Testis (tissue), 3 donors: ENCODE data around the gene GOSR1. TPM values are rescaled to one million over a fixed set of nuclear protein-coding genes. Genes with fewer than 3 reads are reported as not detected.

Experiments
- DNase-seq: peaks from one replicate; pipeline ENCODE4 v3.0.0-alpha.2; 2019
- H3K27ac ChIP-seq, 2 donors: fragments of 200-600 bp; sonication (generic); one replicate each; pipeline ENCODE4 v1.5.1; 2019
- H3K27me3 ChIP-seq: fragments of 200-600 bp; sonication (generic); one replicate; pipeline ENCODE4 v1.5.1; 2019
- H3K36me3 ChIP-seq: fragments of 200-600 bp; sonication (generic); one replicate; pipeline ENCODE4 v1.5.1; 2017; ENCODE audit warnings: low read depth; ENCODE audit errors: missing control alignments
- H3K4me1 ChIP-seq: fragments of 200-600 bp; sonication (generic); one replicate; pipeline ENCODE4 v1.5.1; 2019
- H3K4me3 ChIP-seq, 2 donors: fragments of 200-600 bp; sonication (generic); one replicate each; pipeline ENCODE4 v1.5.1; 2017 to 2019
- H3K9me3 ChIP-seq: fragments of 200-600 bp; sonication (generic); one replicate; pipeline ENCODE4 v1.5.1; 2017
- CTCF ChIP-seq, 3 experiments: fragments of 450-650 bp in 2 of 3; fragments of 200-600 bp in 1 of 3; sonication (generic) in 1 of 3; IDR thresholded peaks; one replicate each; pipeline ENCODE4 v1.5.1; 2016 to 2019; ENCODE audit warnings: antibody characterized with exemption in 3 of 3, mild to moderate bottlenecking in 2 of 3, moderate library complexity in 1 of 3
- POLR2A ChIP-seq: fragments of 450-650 bp; IDR thresholded peaks from one replicate; pipeline ENCODE4 v1.6.1; 2017; ENCODE audit warnings: antibody characterized with exemption, mild to moderate bottlenecking, moderate library complexity
- WGBS, 2 donors: methylation state at CpG; one replicate each; pipeline ENCODE4 v1.1.5; 2018; 5-methylcytosine and 5-hydroxymethylcytosine counted together
- intact Hi-C: fragments of 100-400 bp; cut with DNase I; formaldehyde crosslinking; loops from one replicate; pipeline ENCODE4 v1.15.1; 2023; ENCODE audit warnings: low total_unique reads
- polyA plus RNA-seq: library from polyadenylated mRNA; stranded (reverse); fragments of 350-450 nt; fragmentation: Illumina TruSeq; extraction: RNeasy Lipid Tissue Mini Kit (QIAGEN cat#74804); gene quantifications from one replicate; pipeline ENCODE4 v1.2.3, GENCODE V29; 2014; ENCODE audit warnings: low read depth, low replicate concordance; ENCODE audit not compliant: insufficient read depth
- total RNA-seq, 2 donors: library from RNA; depleted of rRNA; stranded (reverse); fragments of >200 nt; gene quantifications; one replicate each; pipeline ENCODE4 v1.2.3, GENCODE V29; 2016

The GOSR1 gene
- total and polyA plus RNA-seq, 3 donors from 2014 or later: 52.9 to 69.9 (median 61.7) TPM

GRCh38 chr17:30514895-30515596 lies 37.8 kb downstream of the GOSR1 start:
- no peaks in the 10 kb centered on the region for H3K36me3 ChIP-seq
- no peaks in the 10 kb centered on the region for H3K4me1 ChIP-seq
- intact Hi-C loops: no loop called here
- no peaks in the 10 kb centered on the region for H3K9me3 ChIP-seq
- 97 to 98% methylated on average over 3 of the region's 3 CpGs for WGBS, 2 donors
- no peaks in the 10 kb centered on the region for H3K27me3 ChIP-seq
- DNase-seq: no peak
- H3K27ac ChIP-seq: no peak overlapping the region
- no peak overlapping the region for H3K4me3 ChIP-seq
- TF ChIP-seq CTCF (IDR thresholded peaks at IDR 0.05) (no peak), POLR2A (no peak)

- Histone ChIP-seq H3K27me3 (no peaks in the 10 kb centered on the region), H3K27ac (no peak overlapping the region), H3K4me1 (no peaks in the 10 kb centered on the region), H3K9me3 (no peaks in the 10 kb centered on the region), H3K4me3 (no peak overlapping the region), H3K36me3 (no peaks in the 10 kb centered on the region)
- WGBS, 2 donors: 88 to 100% methylated on average over 1 of the region's 1 CpG
- no peak for TF ChIP-seq CTCF (IDR thresholded peaks at IDR 0.05)
- TF ChIP-seq POLR2A: no peak
- no peak for DNase-seq
- intact Hi-C loops: no loop called here
Measured at GRCh38 chr17:30517786-30518185, 40.6 kb downstream of the GOSR1 start.

DNA sequence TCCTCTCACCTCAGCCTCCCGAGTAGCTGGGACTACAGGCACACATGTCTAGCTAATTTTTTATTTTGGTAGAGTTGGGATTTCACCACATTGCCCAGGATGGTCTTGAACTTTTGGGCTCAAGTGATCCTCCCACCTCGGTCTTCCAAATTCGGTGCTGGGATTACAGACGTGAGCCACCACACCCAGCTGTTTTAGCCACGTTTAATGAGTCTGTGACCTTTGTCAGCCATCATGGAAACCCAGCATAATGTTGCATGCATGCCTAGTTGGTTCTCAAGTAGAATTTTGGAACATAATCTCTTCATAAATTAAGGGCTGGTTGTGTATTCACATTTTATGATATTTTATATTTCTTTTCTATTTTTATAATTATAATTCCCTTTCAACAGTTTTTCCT lies 42.0 kb downstream of the GOSR1 start:
- no peak for TF ChIP-seq POLR2A
- TF ChIP-seq CTCF (IDR thresholded peaks at IDR 0.05): no peak
- no peaks in the 10 kb centered on the region for H3K4me1 ChIP-seq
- no peaks in the 10 kb centered on the region for H3K27me3 ChIP-seq
- 59 to 70% methylated on average over 5 of the region's 5 CpGs for WGBS, 2 donors
- no peak for DNase-seq
- H3K27ac ChIP-seq: no peak overlapping the region
- H3K36me3 ChIP-seq: no peaks in the 10 kb centered on the region
- H3K9me3 ChIP-seq: no peaks in the 10 kb centered on the region
- intact Hi-C loops: no loop called here
- H3K4me3 ChIP-seq: no peak overlapping the region

- H3K4me3 ChIP-seq: no peak overlapping the region
- DNase-seq: no peak
- no peaks in the 10 kb centered on the region for H3K9me3 ChIP-seq
- no peaks in the 10 kb centered on the region for H3K27me3 ChIP-seq
- 49 to 73% methylated on average over 3 of the region's 3 CpGs for WGBS, 2 donors
- intact Hi-C loops: no loop called here
- no peaks in the 10 kb centered on the region for H3K4me1 ChIP-seq
- no peak for TF ChIP-seq POLR2A
- no peak for TF ChIP-seq CTCF (IDR thresholded peaks at IDR 0.05)
- H3K27ac ChIP-seq: peak overlapping the region in 1 of 2 donors; percentile 0
- no peaks in the 10 kb centered on the region for H3K36me3 ChIP-seq
Measured at GRCh38 chr17:30519707-30520106, 42.5 kb downstream of the GOSR1 start.

GRCh38 chr17:30520436-30520835 lies 43.2 kb downstream of the GOSR1 start:
- no peak for DNase-seq
- H3K4me1 ChIP-seq: no peaks in the 10 kb centered on the region
- TF ChIP-seq POLR2A (no peak), CTCF (IDR thresholded peaks at IDR 0.05) (no peak)
- no peaks in the 10 kb centered on the region for H3K27me3 ChIP-seq
- WGBS, 2 donors: 46 to 47% methylated on average over 2 of the region's 2 CpGs
- intact Hi-C loops: no loop called here
- no peak overlapping the region for H3K27ac ChIP-seq
- H3K4me3 ChIP-seq: no peak overlapping the region
- no peaks in the 10 kb centered on the region for H3K36me3 ChIP-seq
- H3K9me3 ChIP-seq: no peaks in the 10 kb centered on the region
